Esophagus muscularis mucosa (tissue), 4 donors: ENCODE data around the gene NEK2.

Experiments used
- EP300 ChIP-seq: sonication (generic); formaldehyde crosslinking; IDR thresholded peaks from one replicate; pipeline ENCODE4 v1.6.1; 2017; ENCODE audit warnings: antibody characterized with exemption
- POLR2A ChIP-seq: fragments of 450-650 bp; IDR thresholded peaks from one replicate; pipeline ENCODE4 v1.6.1; 2017; ENCODE audit warnings: antibody characterized with exemption, moderate library complexity, mild to moderate bottlenecking, low read depth
- POLR2AphosphoS5 ChIP-seq, 2 donors: sonication (generic); formaldehyde crosslinking; IDR thresholded peaks; one replicate each; pipeline ENCODE4 v1.6.1; 2017; ENCODE audit warnings: antibody characterized with exemption in 2 of 2
- TF ChIP-seq, protein P1 (sequence below), 3 experiments: fragments of 200-600 bp in 2 of 3; fragments of 450-650 bp in 1 of 3; sonication (generic) in 2 of 3; IDR thresholded peaks; one replicate each; pipeline ENCODE4 v1.5.1; 2017 to 2019; ENCODE audit warnings: antibody characterized with exemption in 3 of 3, mild to moderate bottlenecking in 2 of 3, moderate library complexity in 1 of 3

DNA sequence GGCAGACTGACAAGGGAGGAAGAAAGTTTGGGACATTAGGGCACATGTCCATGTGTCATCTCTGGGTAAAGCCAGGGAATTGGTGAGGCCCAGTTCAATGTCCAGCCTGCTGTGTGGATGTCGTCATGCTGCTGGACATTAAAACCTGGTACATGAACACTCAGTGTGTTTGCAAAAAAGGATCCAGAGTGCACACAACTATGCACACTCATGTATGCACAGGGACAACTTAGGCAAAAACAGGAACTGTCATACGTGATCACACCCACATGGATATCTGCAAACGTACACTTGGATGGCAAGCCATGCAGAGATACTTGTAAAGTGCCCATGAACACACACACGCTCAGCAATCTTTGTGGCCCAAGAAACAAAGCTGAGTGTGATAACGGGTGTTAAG lies 47.9 kb upstream of the NEK2 start:
- TF ChIP-seq POLR2A, result no peak
- TF ChIP-seq, protein P1, sequence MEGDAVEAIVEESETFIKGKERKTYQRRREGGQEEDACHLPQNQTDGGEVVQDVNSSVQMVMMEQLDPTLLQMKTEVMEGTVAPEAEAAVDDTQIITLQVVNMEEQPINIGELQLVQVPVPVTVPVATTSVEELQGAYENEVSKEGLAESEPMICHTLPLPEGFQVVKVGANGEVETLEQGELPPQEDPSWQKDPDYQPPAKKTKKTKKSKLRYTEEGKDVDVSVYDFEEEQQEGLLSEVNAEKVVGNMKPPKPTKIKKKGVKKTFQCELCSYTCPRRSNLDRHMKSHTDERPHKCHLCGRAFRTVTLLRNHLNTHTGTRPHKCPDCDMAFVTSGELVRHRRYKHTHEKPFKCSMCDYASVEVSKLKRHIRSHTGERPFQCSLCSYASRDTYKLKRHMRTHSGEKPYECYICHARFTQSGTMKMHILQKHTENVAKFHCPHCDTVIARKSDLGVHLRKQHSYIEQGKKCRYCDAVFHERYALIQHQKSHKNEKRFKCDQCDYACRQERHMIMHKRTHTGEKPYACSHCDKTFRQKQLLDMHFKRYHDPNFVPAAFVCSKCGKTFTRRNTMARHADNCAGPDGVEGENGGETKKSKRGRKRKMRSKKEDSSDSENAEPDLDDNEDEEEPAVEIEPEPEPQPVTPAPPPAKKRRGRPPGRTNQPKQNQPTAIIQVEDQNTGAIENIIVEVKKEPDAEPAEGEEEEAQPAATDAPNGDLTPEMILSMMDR (IDR thresholded peaks at IDR 0.05), result no peak
- no peak for TF ChIP-seq POLR2AphosphoS5 (IDR thresholded peaks at IDR 0.05)
- no peak for TF ChIP-seq EP300
